GM20431 (cell line): ENCODE measurements around the gene NOX5.

Source experiments
- in situ Hi-C: fragments of 300-500 bp; cut with MseI, MboI; formaldehyde crosslinking; loops from one replicate; pipeline ENCODE4 v1.15.0; 2020; ENCODE audit warnings: low sequenced_read_pairs; ENCODE audit not compliant: unreplicated experiment

The NOX5 gene

GRCh38 chr15:69074843-69075224, 60.3 kb downstream of the NOX5 start:
- in situ Hi-C loops: no loop called here

GRCh38 chr15:69075440-69075839, 60.9 kb downstream of the NOX5 start:
- in situ Hi-C loops: no loop called here

- in situ Hi-C loops: no loop called here
Measured at GRCh38 chr15:69076756-69077155, 62.3 kb downstream of the NOX5 start.

DNA sequence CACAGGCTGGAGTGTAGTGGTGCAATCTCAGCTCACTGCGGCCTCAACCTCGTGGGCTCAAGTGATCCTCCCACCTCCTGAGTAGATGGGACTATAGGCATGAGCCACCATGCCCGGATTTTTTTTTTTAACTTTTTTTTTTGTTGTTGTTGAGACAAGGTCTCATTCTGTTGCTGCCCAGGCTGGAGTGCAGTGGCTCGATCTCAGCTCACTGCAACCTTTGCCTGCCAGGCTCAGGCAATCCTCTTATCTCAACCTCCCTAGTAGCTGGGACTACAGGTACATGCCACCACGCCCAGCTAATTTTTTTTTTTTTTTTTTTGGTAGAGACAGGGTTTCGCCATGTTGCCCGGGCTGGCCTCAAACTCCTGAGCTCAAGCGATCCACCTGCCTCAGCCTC, 64.1 kb downstream of the NOX5 start:
- in situ Hi-C loops: no loop called here

- in situ Hi-C loops: no loop called here
Measured at GRCh38 chr15:69080295-69081248, 66.1 kb downstream of the NOX5 start.

DNA sequence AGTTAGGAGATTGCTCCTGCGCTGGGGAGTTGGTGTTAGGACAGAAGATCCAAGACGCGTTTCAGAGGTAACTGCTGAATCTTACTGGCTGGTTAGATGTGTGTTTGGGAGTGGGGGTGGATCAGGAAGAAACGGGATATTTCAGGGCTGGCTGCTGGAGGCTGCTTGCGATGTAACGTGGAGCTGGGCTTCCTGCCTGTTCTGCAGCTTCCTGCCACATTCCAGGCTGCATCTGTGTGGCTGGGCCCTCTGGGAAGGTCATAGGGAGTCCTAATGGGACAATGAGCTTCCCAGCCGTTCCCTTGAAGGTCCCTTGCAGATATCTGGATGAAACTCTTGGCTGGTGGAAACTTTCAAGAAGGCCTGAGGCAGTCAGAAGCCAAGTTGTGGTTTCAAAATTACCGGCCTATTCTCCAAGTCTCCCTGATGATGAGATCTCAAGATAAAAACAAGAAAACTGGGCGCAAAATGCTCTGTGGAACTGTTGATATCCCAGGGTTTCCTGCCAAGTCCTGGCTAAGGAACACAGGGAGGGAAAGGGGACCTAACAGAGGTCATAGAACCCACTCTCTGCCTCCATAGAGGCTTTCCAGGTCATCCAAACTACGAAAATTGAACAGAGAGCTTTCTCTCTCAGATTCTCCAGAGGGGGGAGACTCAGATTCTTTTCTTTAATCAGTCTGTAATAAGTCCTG, 67.0 kb downstream of the NOX5 start:
- in situ Hi-C loops: no loop called here

- in situ Hi-C loops: no loop called here
Measured at GRCh38 chr15:69082021-69082502, 67.6 kb downstream of the NOX5 start.

DNA sequence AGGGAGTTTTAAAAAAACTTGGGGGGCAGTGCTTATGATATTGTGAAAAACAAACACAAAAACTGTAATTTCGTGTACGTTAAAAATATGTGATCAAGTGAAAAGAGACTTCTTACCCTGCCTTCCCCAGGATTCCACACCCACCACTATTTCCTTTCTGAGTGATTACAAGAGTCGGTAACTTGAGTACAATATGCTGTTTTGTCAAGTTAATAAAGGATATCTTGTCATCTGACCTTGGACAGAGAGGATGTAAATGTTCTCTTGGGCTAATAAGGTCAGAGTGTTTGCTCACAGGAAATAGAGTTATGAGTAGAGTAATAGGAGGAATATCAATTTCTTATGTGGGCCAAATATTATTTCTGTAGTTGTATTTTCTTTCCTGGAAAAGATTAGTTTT, 68.1 kb downstream of the NOX5 start:
- in situ Hi-C loops: no loop called here

DNA sequence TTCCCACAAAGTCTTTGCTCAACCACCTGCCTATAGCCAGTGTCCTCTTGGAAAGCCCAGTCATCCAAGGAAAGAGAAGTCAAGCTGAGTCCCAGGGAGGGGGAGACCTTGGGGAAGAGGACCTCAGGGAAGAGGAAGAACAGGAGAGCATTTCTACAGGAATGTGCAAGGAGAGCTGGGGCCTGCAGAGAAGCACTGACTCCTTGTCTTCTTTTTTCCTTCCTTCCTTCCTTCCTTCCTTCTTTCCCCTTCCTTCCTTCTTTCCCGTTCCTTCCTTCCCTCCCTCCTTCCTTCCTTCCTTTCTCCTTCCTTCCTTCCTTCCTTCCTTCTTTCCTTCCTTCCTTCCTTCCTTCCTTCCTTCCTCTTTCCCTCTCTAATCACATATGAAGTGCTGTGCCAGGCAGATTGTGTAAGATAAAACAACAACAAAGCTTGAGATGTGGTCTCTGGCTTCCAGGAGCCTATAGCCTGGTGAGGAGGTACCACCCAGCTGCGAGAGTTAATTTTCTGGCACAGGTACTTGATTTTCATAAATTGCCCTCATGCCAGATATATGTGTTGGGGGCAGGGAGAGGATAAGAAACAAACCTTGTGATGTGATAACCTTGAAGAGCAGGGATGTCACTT, 70.0 kb downstream of the NOX5 start:
- in situ Hi-C loops: no loop called here

DNA sequence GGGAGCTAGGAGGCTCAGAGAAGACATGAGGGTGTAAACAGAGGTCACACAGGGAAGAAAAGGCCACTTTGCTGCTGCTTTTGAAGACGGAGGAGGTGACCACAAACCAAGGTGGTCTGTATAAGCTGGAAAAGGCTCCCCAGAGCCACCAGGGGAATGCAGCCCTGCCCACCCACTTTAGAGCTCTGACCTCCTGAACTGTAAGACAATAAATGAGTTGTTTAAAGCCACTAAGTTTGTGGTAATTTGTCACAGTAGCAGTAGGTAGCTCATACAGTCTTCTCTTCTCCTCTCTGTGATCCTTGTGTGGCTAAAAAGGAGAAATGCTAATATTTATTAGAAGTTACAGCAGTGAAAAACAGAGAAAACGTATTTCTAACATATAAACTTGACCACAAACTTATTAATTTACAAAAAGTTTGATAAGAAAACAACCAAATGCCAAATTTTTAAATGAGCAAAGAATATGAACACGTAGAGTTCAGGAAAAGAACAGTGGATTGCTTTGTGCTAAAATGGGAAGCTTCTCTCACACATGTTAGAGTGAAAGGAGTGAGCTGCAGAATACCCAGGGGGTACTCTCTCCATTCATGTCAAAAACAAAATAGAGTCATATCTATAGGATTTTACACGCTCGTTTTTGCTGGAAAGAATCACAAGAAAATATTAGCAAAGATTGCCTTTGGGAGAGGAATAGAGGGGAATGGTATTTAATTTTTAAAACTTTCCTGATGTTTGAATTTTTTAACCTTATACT, 71.0 kb downstream of the NOX5 start:
- in situ Hi-C loops: no loop called here

GRCh38 chr15:69086427-69087204, 72.1 kb downstream of the NOX5 start:
- in situ Hi-C loops: no loop called here

GRCh38 chr15:69087366-69087976, 73.0 kb downstream of the NOX5 start:
- in situ Hi-C loops: no loop called here

DNA sequence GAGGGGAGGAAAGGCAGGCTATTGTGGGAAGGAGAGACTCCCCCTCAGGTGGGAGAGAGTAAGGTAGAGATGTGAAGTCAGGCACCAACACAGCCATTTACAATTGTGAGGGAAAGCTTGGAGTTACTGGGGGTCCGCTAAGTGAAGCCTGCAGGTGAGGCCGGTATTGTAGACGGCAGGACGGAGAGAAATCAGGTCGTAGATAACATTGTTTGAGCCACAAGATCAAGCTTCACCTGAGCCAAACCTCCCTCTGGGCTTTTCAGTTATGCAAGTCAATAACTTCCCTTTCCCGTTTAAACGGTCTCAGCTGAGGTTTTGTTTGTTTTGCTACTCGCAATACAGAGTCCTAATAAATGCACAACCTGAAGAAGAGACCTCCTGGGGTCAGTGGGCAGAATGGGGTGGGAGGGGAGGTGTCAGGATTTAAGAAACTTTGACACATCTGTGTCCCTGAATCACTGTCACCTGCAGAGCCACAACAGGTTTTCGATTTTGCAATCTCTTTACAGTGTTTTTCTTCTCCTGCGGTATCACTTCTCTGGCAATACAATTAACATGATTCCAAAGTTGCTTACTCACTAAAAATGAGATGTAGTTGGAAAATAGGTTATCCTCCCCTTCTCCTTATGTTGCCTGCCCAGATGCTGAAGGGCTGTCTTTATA, 73.9 kb downstream of the NOX5 start:
- in situ Hi-C loops: no loop called here

DNA sequence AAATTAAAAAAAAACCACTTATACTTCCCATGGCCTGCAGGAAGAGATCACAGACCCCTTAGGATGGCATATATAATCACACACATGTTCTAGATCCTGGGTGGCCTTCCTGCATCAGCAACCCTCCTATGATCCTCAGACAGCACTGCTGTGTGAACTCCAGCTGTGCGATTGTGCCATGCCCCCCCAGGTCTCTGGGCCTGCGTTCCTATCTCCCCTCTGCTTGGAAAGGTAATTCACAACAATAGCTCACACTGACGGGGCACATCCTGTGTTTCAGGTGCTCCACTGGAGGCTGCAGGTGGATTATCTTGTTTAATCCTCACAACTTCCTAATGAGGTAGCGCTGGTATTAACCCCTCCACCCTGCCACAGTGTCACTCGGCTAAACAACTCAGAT, 74.8 kb downstream of the NOX5 start:
- in situ Hi-C loops: no loop called here

DNA sequence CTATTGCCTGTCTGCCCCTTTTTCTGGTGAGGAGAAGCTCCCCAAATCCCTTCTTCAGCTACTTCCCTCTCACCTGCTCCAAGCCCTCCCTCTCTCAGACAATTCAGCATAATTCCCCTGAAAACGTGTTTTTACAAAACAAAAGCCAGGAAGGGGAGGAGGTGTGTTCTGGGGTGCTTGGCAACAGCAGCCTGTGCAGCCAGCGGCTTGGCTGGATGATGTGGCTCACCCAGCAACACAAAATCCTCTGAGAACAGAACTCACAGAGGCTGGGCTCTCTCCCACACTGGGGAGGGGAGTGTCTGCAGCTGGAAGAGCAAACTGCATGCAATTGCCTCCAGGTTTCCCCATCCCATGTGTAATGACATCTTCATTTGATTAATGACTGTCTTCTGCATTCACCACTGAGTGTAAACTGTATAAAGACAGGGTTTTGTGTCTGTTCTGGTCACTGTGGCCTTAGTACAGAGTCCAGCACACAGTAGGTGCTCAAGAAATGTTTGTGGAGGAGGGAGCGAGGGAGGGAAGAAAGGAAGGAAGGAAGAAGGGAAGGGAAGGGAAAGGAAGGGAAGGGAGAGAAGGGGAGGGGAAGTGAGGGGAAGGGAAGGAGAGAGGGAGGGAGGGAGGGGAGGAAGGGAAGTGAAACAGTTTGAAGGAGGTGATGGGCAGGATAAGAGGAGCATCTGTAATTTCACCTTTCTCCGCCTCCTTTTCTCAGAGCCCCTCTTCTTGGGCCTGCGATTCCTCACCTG, 75.9 kb downstream of the NOX5 start:
- in situ Hi-C loops: no loop called here

DNA sequence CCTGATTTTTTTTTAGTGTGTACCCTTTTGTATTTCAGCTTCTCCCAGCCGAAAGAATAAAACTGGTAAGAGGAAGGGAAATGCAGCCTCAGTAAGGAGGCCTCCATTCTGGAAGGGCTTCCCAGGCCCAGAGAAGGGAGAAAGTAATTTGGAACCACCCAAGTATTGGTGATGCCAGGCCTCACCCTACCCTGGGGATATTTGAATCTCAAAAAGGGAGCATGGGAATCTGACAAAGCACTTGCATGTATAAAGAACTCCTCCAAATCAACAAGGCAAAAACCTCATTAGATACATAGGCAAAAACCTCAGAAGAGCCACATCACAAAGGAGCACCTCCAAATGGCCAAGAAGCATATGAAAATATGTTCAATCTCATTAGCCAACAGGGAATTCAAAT, 77.2 kb downstream of the NOX5 start:
- in situ Hi-C loops: no loop called here

GRCh38 chr15:69092159-69092558, 77.7 kb downstream of the NOX5 start:
- in situ Hi-C loops: no loop called here

DNA sequence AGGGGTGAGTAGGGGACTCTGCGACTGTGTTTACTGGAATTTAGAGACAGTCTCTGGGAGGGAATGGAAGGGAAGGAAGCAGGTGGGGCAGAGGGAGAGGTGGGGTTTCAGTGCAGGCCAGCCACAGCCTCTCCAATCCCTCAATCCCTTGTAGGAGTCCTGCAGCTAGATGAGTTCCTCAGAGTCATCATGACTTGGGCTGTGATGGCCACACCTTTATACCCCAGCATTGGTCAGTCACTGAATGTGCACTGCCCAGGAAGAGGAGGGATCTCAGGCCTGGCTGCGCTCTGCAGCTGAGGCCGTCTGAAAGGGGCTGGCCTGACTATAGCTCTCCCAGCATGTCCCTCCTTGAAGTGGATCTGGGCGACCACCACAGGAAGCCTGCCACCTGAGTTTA, 78.6 kb downstream of the NOX5 start:
- in situ Hi-C loops: no loop called here
